ENCODE results near the gene KRTAP13-4.
A peak's percentile ranks its signal among the peaks of the same experiment; 100 is the strongest.

The KRTAP13-4 gene, protein sequence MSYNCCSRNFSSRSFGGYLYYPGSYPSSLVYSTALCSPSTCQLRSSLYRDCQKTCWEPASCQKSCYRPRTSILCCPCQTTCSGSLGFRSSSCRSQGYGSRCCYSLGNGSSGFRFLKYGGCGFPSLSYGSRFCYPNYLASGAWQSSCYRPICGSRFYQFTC

DNA sequence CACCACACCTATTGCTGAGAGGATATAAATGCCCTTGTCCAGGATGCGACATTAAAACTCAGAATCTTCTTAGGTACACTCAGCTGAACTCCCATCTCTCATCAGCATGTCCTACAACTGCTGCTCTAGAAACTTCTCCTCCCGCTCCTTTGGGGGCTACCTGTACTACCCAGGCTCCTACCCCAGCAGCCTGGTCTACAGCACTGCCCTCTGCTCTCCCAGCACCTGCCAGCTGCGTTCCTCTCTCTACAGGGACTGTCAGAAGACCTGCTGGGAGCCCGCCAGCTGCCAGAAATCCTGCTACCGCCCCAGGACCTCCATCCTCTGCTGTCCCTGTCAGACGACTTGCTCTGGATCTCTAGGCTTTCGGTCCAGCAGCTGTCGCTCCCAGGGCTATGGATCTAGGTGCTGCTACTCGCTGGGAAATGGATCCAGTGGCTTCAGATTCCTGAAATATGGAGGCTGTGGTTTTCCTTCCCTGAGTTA lies at the start of gene KRTAP13-4:
Gene KRTAP13-4 (plus strand): TSS at position 51 of the 486 bp plus-strand sequence. CDS start 56 bp downstream, at position 107.
- Mint-ChIP-seq H3K9me3 (no peaks in the 10 kb centered on the region), H3K27me3 (peaks cover 8% of the 10 kb centered on the region), H3K27ac (no peak within 1 kb of the TSS), H3K36me3 (ENCODE audit: low read depth) (no peaks in the 10 kb centered on the region), H3K4me3 (no peak within 1 kb of the TSS), H3K4me1 (ENCODE audit: low read depth) (no peaks in the 10 kb centered on the region)
- no peak for DNase-seq

DNA sequence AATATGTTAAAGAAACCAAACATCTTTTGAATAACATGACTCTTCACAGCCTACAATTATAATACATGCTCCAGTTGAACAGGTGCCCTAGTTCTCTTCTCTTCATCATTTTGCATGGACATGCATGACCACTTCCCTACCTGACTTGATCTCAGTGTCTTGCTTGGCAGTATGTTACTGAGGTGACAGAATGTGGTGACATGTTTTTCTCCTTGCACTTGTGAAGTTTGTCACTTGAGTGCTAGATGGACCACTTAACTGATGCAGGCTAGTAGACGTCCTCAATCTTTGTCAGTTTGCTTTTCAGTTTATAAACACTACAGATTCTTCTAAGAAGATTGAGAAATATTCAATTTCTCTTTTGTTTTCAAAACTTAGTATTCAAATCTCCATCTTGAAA lies 47.8 kb upstream of the KRTAP13-4 start:
- Mint-ChIP-seq H3K27me3 (peaks cover 7% of the 10 kb centered on the region), H3K27ac (no peak overlapping the region), H3K4me1 (ENCODE audit: low read depth) (no peaks in the 10 kb centered on the region), H3K36me3 (ENCODE audit: low read depth) (no peaks in the 10 kb centered on the region), H3K9me3 (no peaks in the 10 kb centered on the region), H3K4me3 (no peak overlapping the region)
- DNase-seq: no peak

DNA sequence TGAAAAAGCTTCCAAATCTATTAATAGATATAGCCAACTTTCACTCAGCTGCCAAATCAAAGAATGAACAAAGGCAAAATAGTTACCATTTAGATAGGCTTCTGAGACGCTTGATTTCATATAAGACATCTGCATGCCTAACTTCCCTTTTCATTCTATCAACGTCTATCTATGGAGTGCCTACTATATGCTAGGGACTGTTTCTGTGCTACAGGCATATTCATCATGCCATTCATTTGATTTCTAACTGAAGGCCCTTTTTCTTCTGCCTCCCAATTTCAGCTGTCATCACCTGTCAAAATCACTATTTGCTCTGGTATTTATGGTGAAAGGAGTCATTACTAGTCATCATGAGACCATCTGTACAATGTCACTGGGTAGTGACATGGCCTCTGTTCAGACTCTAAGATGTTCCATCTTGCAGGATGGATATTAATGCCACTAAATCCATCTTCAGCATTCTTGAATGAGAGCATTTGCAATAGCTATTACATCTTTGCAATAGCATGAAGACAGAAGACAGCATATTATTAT lies 38.5 kb upstream of the KRTAP13-4 start:
- Mint-ChIP-seq H3K36me3 (ENCODE audit: low read depth) (no peaks in the 10 kb centered on the region), H3K27ac (no peak overlapping the region), H3K9me3 (peaks cover 3% of the 10 kb centered on the region), H3K4me3 (no peak overlapping the region), H3K27me3 (no peaks in the 10 kb centered on the region), H3K4me1 (ENCODE audit: low read depth) (no peaks in the 10 kb centered on the region)
- DNase-seq: no peak

DNA sequence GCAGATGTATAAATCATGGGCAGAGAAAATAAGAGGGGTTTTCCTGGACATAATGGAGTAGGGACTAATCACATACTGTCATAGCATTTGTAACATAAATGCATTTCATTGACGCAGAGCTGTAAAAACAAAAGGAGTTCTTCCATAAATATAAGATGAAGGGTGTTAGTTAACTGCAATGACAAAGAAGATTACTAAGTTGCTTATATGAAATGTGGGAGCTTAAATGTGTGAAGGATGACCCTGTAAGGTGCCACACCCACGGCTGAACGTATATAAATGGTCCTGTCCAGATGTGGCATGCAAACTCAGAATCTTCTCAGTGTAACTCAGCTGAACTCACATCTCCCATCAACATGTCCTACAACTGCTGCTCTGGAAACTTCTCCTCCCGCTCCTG lies 34.3 kb upstream of the KRTAP13-4 start, which contains the start of gene KRTAP13-1:
Gene KRTAP13-1 (plus strand): TSS at position 301 of the 400 bp plus-strand sequence. CDS start 56 bp downstream, at position 357.
- Mint-ChIP-seq H3K36me3 (ENCODE audit: low read depth) (no peaks in the 10 kb centered on the region), H3K9me3 (no peaks in the 10 kb centered on the region), H3K27ac (no peak within 1 kb of the TSS), H3K27me3 (peaks cover 6% of the 10 kb centered on the region), H3K4me3 (no peak within 1 kb of the TSS), H3K4me1 (ENCODE audit: low read depth) (no peaks in the 10 kb centered on the region)
- DNase-seq: no peak

DNA sequence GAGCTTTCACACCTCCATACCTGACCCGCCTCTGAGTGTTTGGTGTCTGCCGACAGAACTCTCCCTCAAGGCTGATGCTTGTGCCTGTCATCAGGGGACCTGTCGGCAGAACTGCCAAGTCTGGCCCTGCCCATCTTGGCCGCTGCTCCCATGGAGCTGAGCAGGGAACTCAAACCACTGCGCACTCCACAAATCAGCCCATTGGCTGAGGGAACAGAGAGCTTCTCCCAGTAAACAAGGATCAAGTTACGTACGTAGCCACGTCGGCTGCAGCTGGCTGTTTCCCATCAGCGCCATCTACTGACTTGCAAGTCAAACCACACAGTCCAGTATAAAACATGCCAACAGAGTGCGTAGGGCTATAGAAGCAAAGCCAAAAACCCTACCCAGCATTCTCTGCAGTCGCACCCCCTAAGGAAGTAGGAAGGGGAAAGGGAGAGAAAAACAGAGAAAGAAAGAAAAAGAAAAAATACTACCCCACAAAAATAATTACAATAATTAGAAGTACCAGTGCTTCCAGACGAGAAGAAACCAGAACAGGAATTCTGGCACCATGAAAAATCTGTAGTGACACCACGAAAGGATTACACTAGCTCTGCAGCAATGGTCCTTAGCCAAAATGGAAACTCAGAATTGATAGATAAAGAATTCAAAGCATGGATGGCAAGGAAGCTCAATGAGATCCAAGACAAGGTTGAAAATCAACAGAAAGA lies 21.1 kb upstream of the KRTAP13-4 start:
- H3K27ac Mint-ChIP-seq: no peak overlapping the region
- no peaks in the 10 kb centered on the region for H3K4me1 Mint-ChIP-seq (ENCODE audit: low read depth)
- no peaks in the 10 kb centered on the region for H3K36me3 Mint-ChIP-seq (ENCODE audit: low read depth)
- peak overlapping the region; percentile 25 for H3K4me3 Mint-ChIP-seq
- peak; percentile 32 for DNase-seq
- peaks cover 16% of the 10 kb centered on the region for H3K27me3 Mint-ChIP-seq
- H3K9me3 Mint-ChIP-seq: peaks cover 2% of the 10 kb centered on the region

DNA sequence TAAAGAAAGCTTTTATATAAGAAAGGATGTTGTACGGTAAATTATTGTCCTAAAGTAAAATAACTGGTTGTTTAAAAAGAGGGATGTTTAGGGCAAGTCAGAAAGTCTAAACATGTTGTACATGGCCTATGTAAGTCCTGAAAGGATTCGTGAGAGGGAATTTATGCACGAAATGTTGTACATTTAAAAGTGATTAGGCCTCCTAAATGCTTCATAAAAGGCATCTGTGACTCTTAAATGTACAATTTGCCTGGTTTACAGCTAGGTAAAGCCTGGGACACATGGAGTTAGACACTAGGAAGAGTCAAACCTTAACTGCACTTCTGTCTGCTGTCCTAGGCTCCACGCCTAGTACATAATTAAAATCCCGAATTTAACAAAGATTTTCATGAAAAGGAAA lies 14.0 kb upstream of the KRTAP13-4 start:
- H3K4me3 Mint-ChIP-seq: no peak overlapping the region
- H3K27ac Mint-ChIP-seq: no peak overlapping the region
- no peaks in the 10 kb centered on the region for H3K27me3 Mint-ChIP-seq
- no peaks in the 10 kb centered on the region for H3K36me3 Mint-ChIP-seq (ENCODE audit: low read depth)
- no peaks in the 10 kb centered on the region for H3K9me3 Mint-ChIP-seq
- H3K4me1 Mint-ChIP-seq (ENCODE audit: low read depth): no peaks in the 10 kb centered on the region
- DNase-seq: no peak

DNA sequence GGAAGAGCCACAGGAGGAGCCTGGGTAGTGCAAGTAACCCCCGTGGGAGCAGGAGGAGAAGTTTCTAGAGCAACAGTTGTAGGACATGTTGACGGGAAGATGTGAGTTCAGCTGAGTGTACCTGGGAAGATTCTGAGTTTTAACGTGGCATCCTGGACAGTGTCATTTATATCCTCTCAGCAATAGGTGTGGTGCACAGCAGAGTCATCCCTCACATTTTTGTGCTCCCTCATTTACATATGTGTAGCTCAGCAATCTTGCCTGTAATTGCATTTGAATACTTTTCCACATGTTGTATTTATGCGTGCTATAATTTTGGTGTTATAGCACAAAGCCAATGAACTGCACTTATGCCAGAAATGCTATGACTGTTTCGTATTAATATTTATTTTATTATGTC lies 4.2 kb upstream of the KRTAP13-4 start, which contains the start of gene KRTAP13-3:
Gene KRTAP13-3 (minus strand): TSS at position 101 of the 400 bp plus-strand sequence. CDS start 14 bp downstream, at position 87.
- H3K27me3 Mint-ChIP-seq: peaks cover 5% of the 10 kb centered on the region
- no peaks in the 10 kb centered on the region for H3K9me3 Mint-ChIP-seq
- no peak within 1 kb of the TSS for H3K27ac Mint-ChIP-seq

DNA sequence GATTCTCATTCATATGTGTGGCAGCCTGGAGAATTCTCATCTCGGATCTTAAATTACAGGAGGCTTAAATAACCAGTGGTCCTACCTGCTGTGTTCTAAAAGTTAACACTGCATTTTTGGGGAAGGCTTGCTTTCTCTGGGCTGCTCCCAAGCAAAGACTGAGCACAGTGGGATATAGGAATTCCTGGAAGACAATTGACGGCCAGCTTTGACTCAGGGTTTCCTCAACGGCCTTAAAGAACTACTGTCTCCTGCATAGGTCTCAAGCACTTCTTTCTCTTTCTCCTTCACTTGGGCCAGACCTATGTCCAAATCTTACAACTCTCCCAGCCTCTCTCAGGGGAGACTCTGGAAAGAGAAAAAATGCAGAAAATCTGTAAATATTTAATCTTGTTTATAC lies 3.3 kb upstream of the KRTAP13-4 start:
- Mint-ChIP-seq H3K9me3 (no peaks in the 10 kb centered on the region), H3K4me3 (no peak overlapping the region), H3K4me1 (ENCODE audit: low read depth) (no peaks in the 10 kb centered on the region), H3K36me3 (ENCODE audit: low read depth) (no peaks in the 10 kb centered on the region), H3K27me3 (peaks cover 5% of the 10 kb centered on the region), H3K27ac (no peak overlapping the region)
- no peak for DNase-seq

More for the DNA sequence above, 4.2 kb upstream of the KRTAP13-4 start, which contains the start of gene KRTAP13-3:
- no peak for DNase-seq
- H3K4me1 Mint-ChIP-seq (ENCODE audit: low read depth): no peaks in the 10 kb centered on the region
- H3K4me3 Mint-ChIP-seq: no peak within 1 kb of the TSS
- no peaks in the 10 kb centered on the region for H3K36me3 Mint-ChIP-seq (ENCODE audit: low read depth)

DNA sequence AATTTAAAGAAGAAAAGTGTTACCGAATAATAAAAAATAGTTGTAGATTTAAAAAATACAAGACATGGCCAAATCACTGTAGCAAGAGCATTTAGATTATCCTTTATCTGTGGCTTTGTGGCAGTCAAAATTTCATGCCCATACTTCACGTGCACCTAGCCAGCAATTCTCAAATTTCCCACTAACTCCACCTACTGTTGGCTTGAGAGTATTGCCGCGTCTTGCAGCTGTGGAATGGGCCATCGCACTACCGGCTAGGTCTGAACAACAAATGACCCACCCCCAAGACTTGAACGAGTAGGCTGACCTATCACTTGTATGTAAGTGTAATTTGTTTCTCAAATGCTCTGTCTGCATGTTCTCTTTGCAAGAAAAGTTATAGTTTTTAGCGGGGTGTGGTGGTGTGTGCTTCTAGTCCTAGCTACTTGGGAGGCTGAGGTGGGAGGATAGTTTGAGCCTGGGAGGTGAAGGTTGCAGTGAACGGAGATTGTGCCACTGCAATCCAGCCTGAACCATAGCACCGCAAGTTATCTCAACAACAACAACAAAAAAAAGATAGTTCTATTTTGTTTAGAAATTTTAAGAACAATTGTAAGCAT lies 4.1 kb downstream of the KRTAP13-4 start:
- Mint-ChIP-seq H3K27ac (no peak overlapping the region), H3K4me1 (ENCODE audit: low read depth) (no peaks in the 10 kb centered on the region), H3K27me3 (peaks cover 12% of the 10 kb centered on the region), H3K4me3 (no peak overlapping the region), H3K9me3 (no peaks in the 10 kb centered on the region), H3K36me3 (ENCODE audit: low read depth) (no peaks in the 10 kb centered on the region)
- DNase-seq: no peak

DNA sequence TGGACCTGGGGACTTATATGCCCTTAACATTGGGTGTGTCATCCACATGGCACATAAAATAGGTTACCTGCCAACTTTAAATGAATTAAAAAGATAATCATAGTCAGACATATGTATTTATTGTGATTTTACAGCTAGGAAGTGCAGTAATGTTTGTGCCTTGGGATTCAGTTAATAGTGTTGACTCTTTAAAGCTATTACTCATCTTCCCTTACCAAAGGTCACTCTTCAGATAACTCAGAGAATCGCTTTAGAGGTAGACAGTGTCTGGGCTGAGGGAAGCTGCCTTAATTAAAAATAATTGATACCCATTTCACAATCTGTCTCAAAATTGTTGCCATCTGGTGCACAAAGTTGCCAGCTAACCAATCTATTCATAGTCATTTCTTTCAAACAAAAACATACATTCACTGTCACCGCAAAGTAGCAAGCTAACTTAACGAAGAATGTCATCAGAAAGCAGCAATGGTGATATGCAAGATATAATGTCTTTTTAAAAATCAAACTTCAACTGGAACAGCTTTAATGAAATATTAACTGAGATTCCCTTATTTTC lies 7.1 kb downstream of the KRTAP13-4 start:
- Mint-ChIP-seq H3K36me3 (ENCODE audit: low read depth) (no peaks in the 10 kb centered on the region), H3K27me3 (peaks cover 8% of the 10 kb centered on the region), H3K4me3 (no peak overlapping the region), H3K4me1 (ENCODE audit: low read depth) (no peaks in the 10 kb centered on the region), H3K9me3 (no peaks in the 10 kb centered on the region), H3K27ac (no peak overlapping the region)
- no peak for DNase-seq

DNA sequence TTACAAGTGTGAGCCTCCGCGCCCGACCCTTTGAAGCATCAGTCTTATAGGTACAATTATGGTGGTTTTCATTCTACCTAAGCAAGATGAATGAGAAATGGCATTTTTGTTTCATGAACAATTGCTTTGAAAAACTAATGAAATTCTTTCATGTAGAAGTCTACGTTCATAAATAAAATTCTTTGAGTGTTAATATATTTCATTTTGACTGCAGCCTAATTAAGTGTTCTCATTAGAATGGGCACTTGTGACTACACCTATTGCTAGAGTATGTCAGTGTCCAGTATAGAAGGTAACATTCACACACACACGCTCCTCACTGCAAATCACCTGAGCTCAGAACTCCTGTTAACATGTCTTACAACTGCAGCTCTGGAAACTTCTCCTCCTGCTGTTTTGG lies 10.0 kb downstream of the KRTAP13-4 start, which contains the start of gene KRTAP15-1:
Gene KRTAP15-1 (plus strand): TSS at position 301 of the 400 bp plus-strand sequence. CDS start 53 bp downstream, at position 354.
- Mint-ChIP-seq H3K36me3 (ENCODE audit: low read depth) (no peaks in the 10 kb centered on the region), H3K27ac (no peak within 1 kb of the TSS), H3K4me1 (ENCODE audit: low read depth) (no peaks in the 10 kb centered on the region), H3K9me3 (no peaks in the 10 kb centered on the region), H3K27me3 (peaks cover 4% of the 10 kb centered on the region), H3K4me3 (no peak within 1 kb of the TSS)
- DNase-seq: no peak

DNA sequence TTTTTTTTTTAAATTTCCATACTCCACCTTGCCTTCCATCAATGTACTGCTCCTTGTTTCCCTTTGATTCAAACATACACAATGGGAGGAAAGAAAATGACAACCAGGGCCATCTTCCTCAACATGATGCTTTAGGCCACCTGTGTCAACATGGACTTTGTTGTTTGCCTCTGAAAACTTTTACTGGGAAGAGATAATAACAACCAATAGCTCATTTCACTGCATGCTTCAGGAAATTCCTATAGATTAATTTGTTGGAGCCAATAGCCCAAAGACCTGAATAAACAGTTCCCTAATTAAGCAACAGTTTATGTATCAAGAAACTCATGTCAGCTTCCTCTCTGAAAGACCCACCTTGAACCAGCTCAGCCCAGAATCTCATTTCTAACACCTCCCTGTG lies 13.2 kb downstream of the KRTAP13-4 start:
- no peak for DNase-seq
- Mint-ChIP-seq H3K36me3 (ENCODE audit: low read depth) (no peaks in the 10 kb centered on the region), H3K9me3 (no peaks in the 10 kb centered on the region), H3K27me3 (peaks cover 3% of the 10 kb centered on the region), H3K27ac (no peak overlapping the region), H3K4me3 (no peak overlapping the region), H3K4me1 (ENCODE audit: low read depth) (no peaks in the 10 kb centered on the region)

DNA sequence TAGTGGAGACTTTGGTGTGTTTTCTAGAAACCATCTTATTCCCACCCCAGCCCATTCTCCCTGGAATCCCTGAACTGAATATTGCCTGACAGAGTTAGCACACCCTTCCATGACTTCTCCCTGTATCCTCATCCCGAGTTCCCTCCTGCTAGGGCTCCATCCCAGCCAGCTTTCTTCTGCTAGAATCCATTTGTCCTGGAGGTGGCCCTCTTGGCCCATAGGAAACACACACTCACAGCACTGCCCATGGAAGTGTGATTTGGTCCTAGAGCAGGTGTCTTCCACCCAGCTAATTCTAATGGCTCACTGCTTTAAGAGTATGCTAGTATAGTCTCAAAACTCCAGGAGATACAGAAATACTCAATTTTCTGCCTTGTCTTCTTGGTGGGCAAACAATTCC lies 14.2 kb downstream of the KRTAP13-4 start:
- Mint-ChIP-seq H3K27ac (no peak overlapping the region), H3K4me3 (no peak overlapping the region), H3K4me1 (ENCODE audit: low read depth) (no peaks in the 10 kb centered on the region), H3K36me3 (ENCODE audit: low read depth) (no peaks in the 10 kb centered on the region), H3K27me3 (peaks cover 3% of the 10 kb centered on the region), H3K9me3 (no peaks in the 10 kb centered on the region)
- DNase-seq: no peak

DNA sequence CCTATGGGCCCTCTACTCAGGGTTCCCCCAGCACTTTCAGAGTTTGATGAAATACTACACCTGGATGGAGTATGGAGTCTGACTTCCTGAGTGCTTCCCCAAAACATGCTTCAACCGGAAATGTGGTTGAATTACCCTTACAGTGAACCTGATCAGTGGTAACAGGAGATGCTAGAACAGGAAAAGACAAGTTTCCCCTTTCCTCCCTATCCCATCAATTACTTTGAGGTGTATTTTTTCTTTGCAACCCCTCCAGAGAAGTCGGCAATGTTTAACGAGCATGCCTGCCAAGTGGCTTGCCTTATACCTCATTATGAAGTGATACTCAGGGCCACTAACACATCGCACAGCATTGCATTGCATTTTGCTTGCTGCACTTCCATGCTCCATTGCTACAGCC lies 17.0 kb downstream of the KRTAP13-4 start:
- Mint-ChIP-seq H3K9me3 (no peaks in the 10 kb centered on the region), H3K27ac (no peak overlapping the region), H3K4me3 (no peak overlapping the region), H3K36me3 (ENCODE audit: low read depth) (no peaks in the 10 kb centered on the region), H3K4me1 (ENCODE audit: low read depth) (no peaks in the 10 kb centered on the region), H3K27me3 (peaks cover 3% of the 10 kb centered on the region)
- no peak for DNase-seq

Data from activated T-cell treated with anti-CD3 and anti-CD28 coated beads, Interleukin-2, amount 50 U/mL, for 24 hours (primary cell).